Activated naive CD4-positive, alpha-beta T cell treated with anti-CD3 and anti-CD28 coated beads, Interleukin-2, amount 50 U/mL, for 24 hours (primary cell): ENCODE data around the gene IKZF4.

Source experiments
- H3K27ac Mint-ChIP-seq: one replicate; pipeline ENCODE4 v1.8.0; 2021; ENCODE audit warnings: mild to moderate bottlenecking, mixed read lengths
- H3K27me3 Mint-ChIP-seq: one replicate; pipeline ENCODE4 v1.8.0; 2021; ENCODE audit warnings: mixed read lengths
- H3K36me3 Mint-ChIP-seq: one replicate; pipeline ENCODE4 v1.8.0; 2021; ENCODE audit warnings: mixed read lengths
- H3K4me1 Mint-ChIP-seq: one replicate; pipeline ENCODE4 v1.8.0; 2021; ENCODE audit warnings: mixed read lengths
- H3K4me3 Mint-ChIP-seq: one replicate; pipeline ENCODE4 v1.8.0; 2021; ENCODE audit warnings: mild to moderate bottlenecking, mixed read lengths
- H3K9me3 Mint-ChIP-seq: one replicate; pipeline ENCODE4 v1.8.0; 2021; ENCODE audit warnings: mixed read lengths

IKZF4 gene

DNA sequence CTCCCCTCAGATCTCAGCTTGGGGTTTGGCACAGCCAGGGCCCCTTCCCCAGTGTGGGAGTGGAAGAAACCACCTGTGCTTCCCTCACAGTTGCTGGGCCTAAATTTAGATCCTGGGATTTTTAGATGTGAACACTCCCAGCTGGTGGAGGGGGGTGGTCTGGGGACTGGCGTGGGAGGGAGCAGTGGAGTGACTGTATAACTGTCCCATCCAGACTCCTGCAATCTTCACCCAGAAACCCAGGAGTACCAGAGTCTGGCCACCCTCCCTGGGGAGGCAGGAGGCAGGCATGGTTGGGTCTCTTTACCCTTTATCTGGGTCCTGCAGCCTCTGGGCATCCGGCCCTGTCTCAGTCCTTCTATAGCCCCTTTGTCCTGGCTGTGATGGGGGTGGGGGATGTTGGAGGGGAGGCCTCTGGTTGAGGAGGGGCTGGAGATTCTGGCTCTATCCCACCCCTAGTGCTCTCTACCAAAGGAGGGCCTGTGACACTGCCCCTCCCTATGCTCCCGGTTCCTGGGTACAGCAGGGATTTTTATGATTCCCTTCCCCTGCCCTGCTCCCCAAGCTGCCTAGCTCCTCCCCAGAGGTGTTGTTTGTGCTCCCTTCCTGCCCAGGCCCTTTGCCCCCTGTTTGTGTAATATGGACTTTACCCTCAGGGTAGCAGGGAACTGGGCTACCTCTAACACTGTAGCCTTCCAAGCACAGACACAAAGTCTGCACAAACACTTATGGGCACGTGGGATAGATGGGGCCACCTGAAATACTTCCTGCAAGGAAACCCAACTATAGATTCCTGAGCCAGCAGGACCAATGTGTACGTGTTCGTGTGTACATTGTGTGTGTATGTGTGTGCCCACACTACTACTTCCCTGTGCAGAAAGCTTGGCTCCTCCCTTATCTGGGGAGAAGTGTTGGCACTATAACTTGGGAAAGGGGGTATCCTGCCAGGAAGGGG, 60.8 kb downstream of the IKZF4 start:
- H3K27ac Mint-ChIP-seq = peak overlapping the region; percentile 30
- no peaks in the 10 kb centered on the region for H3K9me3 Mint-ChIP-seq
- no peaks in the 10 kb centered on the region for H3K36me3 Mint-ChIP-seq
- H3K27me3 Mint-ChIP-seq = no peaks in the 10 kb centered on the region
- peak overlapping the region; percentile 23 for H3K4me3 Mint-ChIP-seq
- peaks cover 6% of the 10 kb centered on the region for H3K4me1 Mint-ChIP-seq

DNA sequence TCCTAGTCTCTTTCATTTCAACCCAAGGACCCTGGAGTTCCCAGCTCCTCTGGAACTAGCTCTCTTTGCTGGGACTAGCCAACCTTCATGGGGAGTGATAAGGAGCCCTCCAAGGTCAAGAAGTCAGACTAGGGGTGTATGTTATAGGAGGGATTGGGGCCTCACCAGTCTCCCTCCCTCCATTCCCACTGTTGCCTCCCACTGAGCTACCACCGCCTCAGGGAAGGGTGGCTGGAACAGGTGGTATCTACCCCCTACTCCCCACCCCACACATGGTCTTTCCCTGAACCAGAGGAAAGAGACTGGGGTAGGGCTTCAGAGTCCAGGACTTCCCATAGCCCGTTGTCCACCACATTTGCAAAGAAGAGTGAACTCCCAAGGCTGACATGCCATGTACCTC, 61.5 kb downstream of the IKZF4 start:
- Mint-ChIP-seq H3K36me3 (no peaks in the 10 kb centered on the region), H3K27me3 (no peaks in the 10 kb centered on the region), H3K4me1 (peaks cover 6% of the 10 kb centered on the region), H3K9me3 (no peaks in the 10 kb centered on the region), H3K27ac (no peak overlapping the region), H3K4me3 (no peak overlapping the region)

DNA sequence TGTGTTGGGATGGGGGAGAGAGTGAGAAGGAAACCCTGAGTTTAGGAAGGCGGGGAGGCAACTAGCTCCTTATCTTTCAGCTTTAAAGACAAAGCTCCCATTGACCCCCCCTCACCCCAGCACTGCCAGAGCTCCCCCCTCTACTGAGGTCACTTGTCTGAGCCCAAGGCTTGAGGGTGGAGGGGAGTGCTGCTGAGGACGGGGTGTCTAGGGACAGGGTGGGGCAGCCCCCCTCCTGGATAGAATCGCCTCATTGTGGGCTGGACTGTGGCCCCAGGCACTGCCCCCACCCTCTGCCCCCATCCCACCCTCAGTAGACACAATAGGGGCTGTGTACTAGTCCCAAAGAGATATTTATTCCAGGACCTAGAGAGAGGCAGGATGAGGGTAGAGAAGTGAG, 62.1 kb downstream of the IKZF4 start:
- Mint-ChIP-seq H3K4me3 (no peak overlapping the region), H3K9me3 (no peaks in the 10 kb centered on the region), H3K4me1 (peaks cover 6% of the 10 kb centered on the region), H3K27me3 (no peaks in the 10 kb centered on the region), H3K27ac (no peak overlapping the region), H3K36me3 (no peaks in the 10 kb centered on the region)

GRCh38 chr12:56084958-56085543, 64.2 kb downstream of the IKZF4 start:
- H3K27me3 Mint-ChIP-seq = no peaks in the 10 kb centered on the region
- H3K9me3 Mint-ChIP-seq = no peaks in the 10 kb centered on the region
- no peak overlapping the region for H3K27ac Mint-ChIP-seq
- no peaks in the 10 kb centered on the region for H3K36me3 Mint-ChIP-seq
- peaks cover 6% of the 10 kb centered on the region for H3K4me1 Mint-ChIP-seq
- H3K4me3 Mint-ChIP-seq = no peak overlapping the region

DNA sequence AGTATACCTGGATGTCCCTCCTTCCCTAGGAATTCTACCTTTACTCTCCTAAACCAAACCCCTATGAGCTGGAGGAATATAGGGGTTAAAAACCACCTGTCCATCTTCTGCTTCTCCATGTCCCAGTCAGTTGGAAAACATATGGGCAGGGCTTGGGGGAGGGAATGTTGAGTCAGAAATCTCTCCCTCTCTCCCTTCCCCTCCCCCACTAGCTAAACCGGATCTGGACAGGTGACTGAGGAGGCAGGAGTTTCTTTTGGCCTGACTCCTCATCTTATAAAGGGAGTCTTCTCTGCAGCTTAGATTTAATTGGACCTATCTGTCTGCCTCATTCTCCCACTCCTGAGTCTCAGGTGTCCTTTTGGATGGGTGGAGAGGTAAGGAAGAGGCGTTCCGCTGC, 65.3 kb downstream of the IKZF4 start:
- Mint-ChIP-seq H3K4me3 (no peak overlapping the region), H3K27me3 (no peaks in the 10 kb centered on the region), H3K27ac (peak overlapping the region; percentile 7), H3K36me3 (no peaks in the 10 kb centered on the region), H3K9me3 (no peaks in the 10 kb centered on the region), H3K4me1 (peaks cover under 1% of the 10 kb centered on the region)

DNA sequence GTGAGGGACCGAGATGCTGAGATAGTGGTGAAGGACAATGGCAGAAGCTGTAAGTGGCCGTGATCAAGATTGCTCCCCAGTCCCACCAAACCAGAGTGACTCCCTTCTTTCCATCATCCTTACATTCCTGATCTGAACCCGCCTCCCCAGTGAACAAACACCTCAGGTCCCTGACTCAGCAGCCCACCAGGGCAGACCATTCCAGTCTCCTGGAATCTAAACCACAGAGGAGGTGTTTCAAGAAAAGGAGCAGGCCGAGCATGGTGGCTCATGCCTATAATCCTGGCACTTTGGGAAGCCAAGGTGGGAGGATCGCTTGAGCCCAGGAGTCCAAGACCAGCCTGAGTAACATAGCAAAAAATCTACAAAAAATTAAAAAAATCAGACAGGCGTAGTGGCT, 65.8 kb downstream of the IKZF4 start:
- Mint-ChIP-seq H3K27ac (peak overlapping the region; percentile 7), H3K27me3 (no peaks in the 10 kb centered on the region), H3K9me3 (no peaks in the 10 kb centered on the region), H3K36me3 (no peaks in the 10 kb centered on the region), H3K4me1 (no peaks in the 10 kb centered on the region), H3K4me3 (no peak overlapping the region)

GRCh38 chr12:56087220-56087619, 66.4 kb downstream of the IKZF4 start:
- Mint-ChIP-seq H3K27me3 (no peaks in the 10 kb centered on the region), H3K27ac (no peak overlapping the region), H3K36me3 (no peaks in the 10 kb centered on the region), H3K4me1 (no peaks in the 10 kb centered on the region), H3K4me3 (no peak overlapping the region), H3K9me3 (no peaks in the 10 kb centered on the region)
